ENCODE measurements around the gene CDKN1A.

- no peak for TF ChIP-seq EZH2phosphoT487 (IDR thresholded peaks at IDR 0.05; ENCODE audit: insufficient read depth, low read depth)
- no peak for TF ChIP-seq EZH2 (IDR thresholded peaks at IDR 0.05; ENCODE audit: insufficient read depth, poor library complexity, severe bottlenecking)
Measured at GRCh38 chr6:36725581-36725980, 47.1 kb downstream of the CDKN1A start.

Data from GM23248 (cell line).